GM19438 (cell line): Measurements from ENCODE around the gene HRG.
A peak's percentile ranks its signal among the peaks of the same experiment; 100 is the strongest.

Experiments used
- ATAC-seq: cut with Tn5 transposase; IDR thresholded peaks from one replicate; pipeline ENCODE4 v1.9.1; 2021; ENCODE audit warnings: low read depth; ENCODE audit not compliant: unreplicated experiment

The HRG gene

DNA sequence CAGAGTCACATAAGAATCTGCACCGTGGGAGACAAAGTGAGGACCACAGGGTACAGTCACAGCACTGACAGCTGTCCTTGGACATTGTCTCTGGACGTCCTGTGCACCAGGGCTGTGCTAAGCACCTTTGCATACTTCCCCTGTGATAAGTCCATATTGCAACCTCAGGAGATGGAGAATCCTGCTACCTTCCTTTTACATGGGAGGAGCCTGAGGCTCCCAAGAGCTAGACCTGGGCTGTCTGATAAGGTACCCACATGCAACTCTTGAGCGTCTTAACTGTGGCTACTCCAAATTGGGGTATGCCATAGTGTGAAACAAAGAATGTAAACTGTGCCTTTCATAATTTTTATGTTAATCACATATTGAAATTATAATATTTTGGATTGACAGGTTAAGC lies 28.1 kb upstream of the HRG start:
- no peak for ATAC-seq

DNA sequence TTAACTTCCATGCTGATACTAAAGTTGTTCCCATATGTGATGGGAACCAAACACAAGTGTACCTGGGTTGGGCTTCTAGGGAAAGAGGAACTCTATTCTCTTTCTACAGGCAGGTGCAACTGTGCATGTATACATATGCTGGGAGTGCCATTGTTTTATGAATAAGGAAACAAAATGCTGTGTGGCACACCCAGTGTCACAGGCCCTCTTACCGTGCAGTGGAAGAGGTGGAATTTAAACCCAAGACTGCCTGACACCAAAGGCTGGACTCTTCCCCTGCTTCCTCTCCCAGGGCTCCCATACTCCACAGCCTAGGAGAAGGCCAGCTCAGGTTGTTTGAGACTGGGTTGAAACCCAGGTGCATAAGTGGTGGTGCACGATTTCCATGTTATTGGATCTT lies 27.6 kb upstream of the HRG start:
- no peak for ATAC-seq

DNA sequence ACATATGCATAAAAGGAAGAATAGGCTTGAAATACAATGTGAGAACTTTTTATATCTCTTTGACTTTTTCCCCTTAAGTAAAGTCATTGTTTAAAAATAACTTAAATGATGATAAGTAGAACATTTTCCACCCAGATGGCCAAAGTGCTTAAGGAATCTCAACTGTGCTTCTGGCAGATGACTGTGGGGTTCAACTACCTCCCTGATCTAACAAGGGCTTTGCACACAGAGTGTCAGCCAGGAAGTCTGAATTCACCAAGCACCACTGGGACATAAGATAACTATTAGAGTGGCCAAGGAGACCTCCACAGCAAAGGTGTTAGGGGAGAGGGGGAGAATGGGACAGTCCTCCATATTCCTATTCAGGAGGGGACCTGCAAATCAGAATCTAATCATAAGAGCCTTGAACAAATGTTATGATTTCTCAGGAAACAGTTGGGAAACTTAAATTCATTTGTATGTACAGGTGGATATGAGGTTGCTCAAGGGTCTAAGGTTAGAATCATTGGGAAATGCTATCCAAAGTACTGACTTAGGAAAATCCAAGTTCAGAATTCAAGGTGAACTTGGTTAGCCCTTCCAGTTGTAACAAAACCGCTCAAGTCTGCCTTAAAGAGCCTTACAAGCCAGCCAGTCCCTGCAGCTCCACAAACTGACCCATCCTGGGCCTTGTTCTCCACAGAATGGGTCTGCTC lies 25.9 kb upstream of the HRG start, which contains the start of gene FETUB:
TSS of gene FETUB (plus strand) at position 622 of the 695 bp plus-strand sequence. CDS start at position 684, 62 bp downstream.
- ATAC-seq, result no peak

DNA sequence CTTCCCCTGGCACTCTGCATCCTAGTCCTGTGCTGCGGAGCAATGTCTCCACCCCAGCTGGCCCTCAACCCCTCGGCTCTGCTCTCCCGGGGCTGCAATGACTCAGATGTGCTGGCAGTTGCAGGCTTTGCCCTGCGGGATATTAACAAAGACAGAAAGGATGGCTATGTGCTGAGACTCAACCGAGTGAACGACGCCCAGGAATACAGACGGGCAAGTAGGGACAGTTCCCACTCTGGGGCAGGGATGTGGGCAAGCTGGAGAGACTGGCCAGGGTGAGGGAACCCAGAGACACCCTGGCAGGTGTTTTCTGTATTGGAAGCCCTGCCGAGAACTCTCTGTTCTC lies 25.4 kb upstream of the HRG start:
- no peak for ATAC-seq

DNA sequence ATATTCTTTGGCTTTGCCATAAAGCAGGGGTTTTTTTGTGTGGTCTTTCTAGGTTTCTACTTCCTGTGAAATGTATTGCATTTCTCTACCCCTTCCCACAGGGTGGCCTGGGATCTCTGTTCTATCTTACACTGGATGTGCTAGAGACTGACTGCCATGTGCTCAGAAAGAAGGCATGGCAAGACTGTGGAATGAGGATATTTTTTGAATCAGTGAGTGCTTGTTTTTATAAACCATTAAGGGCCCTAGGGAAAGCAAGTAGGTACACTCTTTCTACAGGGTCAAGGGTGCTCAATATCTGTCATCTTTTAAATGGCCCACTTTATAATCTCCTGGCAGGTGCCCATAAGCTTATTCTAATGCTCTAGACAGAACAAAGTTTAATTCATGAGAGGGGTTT lies 24.9 kb upstream of the HRG start:
- ATAC-seq, result no peak

DNA sequence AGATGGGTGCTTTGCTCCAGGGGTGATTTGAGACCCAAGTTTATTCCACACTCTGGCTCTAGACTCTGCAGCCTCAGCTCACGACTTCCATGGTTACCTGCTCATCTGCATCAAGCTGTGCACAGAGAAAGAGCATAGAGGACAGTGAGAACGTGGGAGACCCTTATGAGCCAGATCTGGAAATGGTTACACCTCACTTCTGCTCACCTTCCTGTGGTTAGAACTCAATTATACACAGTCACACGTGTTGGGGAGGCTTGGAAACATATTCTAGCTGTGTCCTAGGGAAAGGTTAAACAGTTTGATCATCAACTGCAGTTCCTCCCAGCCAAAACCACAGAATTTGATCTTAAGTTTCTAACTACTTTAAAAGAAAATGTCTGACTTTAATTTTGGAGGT lies 23.8 kb upstream of the HRG start:
- ATAC-seq, result no peak

DNA sequence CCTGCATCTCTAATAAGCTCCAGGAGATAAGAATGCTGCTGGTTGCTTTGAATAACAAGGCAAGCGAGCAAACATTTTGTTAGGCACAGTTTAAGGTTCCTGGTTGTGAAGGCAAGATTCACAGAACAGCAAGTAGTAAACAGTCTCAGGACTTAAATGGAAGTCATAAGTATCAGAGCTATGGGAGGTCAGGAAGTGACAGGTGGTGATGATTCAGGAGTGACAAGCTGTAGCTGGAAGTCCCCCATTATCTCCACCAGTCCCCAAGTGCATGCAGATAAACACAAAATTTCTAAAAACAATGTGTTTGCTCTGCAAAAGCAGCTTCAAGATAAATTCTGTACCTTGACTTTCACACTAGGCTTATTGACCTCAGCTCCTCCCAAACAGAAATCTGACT lies 22.3 kb upstream of the HRG start:
- ATAC-seq, result no peak

DNA sequence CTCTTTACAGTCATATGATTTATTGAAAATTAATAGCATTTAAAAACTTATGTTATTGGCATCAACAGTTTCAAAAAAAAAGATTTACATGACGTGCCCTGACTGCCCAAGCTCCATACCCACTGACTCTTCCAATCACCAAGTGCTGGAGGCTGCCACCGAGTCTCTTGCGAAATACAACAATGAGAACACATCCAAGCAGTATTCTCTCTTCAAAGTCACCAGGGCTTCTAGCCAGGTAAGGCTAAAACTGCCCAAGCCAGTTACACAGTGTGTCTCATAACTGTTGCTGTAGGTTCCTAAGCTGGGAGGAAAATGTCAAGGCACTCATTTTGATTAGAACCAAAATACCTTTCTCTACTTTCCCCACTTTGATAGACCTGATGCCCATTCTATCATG lies 21.1 kb upstream of the HRG start:
- ATAC-seq, result no peak

DNA sequence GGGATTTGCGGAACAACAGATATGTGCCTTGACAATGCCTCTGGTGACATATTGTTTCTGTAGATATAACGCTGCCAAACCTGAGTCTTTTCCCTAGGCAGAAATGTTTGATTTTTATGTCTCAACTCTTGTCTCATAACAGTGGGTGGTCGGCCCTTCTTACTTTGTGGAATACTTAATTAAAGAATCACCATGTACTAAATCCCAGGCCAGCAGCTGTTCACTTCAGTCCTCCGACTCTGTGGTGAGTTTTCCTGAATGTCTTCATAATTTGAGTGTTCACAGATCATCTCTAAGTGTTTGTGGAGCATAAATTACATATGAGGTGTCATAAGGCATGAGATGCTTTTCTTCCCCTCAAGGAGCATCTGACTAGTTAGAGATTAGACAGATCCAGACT lies 19.7 kb upstream of the HRG start:
- ATAC-seq, result no peak

DNA sequence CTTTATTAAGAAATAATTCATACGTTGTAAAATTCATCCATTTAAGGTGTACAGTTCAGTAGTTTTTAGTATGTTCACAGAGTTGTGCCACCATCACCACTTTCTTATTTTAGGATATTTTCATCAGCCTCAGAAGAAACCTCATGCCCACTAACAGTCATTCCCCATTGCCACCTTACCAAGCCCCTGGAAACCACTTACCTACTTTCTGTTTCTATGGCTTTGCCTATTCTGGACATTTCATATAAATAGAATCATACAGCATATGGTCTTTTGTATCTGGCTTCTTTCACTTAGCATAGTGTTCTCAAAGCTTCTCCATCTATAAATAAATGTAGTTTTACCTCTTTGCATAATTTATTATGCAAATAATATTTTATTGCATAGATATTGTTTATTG lies 19.0 kb upstream of the HRG start:
- ATAC-seq, result no peak

DNA sequence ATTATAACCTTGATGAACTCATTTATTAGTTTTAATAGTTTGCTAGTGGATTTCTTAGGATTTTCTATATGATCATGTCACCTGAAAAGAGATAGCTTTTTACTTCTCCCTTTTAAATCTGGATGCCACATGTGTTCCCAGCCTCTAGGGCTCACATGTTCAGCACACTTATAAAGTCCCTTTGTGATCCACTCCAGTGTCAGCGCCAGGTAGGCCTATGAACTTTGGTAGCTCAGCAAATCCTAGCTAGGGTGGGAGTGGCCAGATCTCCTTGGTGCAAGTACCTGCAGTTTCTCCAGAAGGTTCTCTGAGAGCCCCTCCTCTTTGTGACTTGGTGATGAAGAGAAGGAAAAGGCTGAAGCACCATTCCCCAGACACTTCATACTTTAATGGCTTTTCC lies 17.0 kb upstream of the HRG start:
- ATAC-seq, result no peak

DNA sequence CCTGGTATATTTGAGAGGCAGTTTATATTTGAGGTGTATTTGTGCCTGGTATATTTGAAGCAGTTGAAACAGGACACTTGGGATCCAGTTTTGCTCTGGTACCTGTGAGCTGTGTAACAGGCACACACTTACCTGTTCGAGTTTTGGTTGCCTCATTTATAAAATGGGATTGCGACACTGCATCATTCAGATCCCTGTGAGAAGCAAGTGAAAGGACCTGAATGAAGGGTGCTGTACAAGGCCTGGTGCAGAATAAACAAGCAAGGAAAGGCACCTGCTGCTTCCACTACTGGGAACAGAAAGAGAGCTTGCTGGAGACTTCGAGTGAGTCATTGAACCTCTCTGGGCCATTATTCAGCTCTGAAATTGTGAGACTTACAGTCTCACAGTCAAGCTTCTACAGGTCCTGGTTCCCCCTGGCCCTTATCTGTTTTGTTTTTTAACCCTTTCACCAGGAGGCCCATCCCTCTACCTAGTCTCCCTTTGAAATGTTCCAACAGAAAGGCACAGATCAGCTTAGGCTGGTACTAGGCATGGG lies 14.1 kb upstream of the HRG start:
- no peak for ATAC-seq

DNA sequence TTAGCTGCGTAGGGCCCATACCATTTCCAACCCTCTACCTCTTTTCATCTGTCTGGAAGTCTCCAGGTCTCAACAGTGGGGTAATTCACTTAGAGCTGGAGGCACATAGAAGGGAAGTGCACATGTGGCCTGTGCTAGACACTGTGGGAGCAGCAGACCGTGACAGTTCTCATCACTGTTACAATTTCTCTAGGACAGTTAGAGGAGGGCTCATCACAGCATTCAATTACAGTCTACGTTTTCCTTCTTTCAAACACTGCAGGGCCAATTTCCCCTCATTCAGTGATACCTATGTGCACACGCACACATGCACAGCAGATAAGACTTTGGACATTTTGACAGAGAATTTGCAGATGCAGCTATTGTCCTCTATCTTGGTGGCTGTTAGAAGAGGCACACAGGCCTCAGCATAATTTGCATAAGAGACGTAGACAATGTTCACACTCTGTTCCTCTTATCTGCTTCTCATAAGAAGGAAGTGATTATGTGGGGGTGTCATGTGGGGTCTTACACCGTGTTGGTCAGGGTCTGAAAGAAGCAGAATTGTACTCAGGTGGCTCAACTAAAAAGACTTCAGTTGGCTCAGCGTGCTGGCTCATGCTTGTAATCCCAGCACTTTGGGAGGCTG lies 12.6 kb upstream of the HRG start:
- peak; percentile 95 for ATAC-seq

DNA sequence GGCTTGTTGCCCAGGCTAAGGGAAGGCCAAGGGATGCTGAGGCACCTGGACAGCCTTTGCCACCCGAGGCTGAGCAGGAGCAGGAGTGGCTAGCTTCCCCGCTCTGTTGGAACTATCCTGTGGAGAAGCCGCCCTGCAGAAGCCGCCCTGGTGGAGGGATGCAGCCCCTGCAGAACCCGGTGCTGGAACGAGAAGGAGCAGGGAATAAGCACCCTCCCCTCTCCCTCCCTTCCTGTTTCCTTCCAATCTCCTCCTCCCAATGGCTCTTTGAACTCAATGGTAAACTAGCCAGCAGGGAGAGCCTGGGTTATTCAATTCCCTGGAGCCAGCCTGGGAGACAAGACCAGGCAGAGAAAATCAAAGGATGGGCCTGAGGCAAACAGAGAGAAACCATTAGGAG lies 11.8 kb upstream of the HRG start:
- ATAC-seq, result no peak

DNA sequence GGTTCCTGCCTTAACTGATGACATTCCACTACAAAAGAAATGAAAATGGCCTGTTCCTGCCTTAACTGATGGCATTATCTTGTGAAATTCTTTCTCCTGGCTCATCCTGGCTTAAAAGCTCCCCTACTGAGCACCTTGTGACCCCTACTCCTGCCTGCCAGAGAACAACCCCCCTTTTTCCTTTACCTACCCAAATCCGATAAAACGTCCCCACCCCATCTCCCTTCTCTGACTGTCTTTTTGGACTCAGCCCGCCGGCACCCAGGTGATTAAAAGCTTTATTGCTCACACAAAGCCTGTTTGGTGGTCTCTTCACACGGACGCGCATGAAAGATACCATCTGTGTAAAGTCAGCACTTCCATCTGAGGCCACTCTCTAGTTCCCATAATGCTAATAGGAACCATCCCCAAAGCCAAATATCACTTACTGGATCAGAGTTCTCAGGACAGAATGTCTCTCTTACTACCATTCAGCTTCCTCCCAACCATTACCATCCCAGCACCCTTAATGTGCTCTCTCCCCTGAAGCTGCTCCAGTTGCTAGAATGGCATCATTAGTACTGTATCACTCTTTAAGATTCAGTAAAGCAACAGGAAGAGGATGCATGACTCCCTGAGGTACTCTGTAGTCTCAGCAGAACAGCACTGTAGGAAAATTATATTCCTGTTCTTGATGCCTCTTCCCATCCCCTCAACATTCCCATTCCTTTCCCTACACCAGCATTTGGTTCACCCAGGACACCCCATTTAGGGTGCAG lies 2.3 kb upstream of the HRG start:
- no peak for ATAC-seq

DNA sequence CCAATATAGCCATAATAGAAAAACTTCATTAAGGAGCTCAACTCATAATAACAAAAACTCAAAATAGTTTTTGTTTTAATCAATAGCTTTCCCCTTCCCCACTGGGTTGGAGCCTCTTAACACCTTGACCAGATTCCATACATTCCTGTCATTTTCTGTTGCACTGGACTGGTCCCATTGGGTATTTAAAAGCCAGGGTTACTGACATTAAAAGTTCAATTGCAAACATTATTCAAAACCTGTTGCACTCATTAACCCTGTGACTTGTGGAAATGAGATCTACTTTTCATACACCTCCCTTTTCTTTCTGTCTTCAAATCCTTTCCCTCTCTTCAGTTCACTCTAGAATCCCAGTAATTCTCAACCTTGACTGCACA lies 1.7 kb upstream of the HRG start:
- no peak for ATAC-seq

DNA sequence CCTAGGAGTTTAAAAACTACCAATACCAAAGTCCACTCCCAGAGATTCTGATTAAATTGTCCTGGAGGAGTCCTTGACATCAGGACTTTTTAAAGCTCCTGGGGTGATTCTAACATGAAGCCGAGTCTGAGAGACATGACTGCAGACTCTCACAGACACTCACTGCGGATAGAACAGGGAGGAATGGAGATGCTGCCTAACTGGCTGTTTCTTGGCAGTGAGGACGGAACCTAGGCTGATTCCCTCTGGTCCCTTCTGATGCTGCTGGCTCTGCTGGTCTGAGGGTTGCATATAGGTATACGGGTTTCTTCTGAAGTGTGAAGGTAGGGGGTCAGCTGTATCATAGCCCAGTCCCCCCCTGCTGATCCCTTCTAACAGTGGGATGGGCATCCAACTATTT lies 1.3 kb upstream of the HRG start:
- ATAC-seq, result no peak

DNA sequence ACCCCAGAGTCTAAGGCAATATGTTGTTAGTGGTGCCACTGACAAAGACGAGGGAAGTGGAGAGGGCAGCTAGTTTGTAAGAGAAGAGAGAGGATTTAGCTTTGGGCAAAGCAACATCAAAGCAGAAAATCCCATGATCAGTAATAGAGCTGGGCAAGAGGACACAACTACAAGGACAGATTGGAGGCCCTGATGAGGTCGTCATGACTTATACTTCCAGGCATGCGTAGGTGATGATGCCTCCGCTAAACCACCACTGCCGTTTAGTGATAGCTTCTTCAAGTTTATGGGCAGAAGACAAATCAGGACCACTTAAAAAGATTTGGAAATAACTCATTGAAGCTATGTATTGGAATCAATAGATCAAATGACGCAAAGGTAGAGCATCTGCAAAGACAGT lies 2.6 kb downstream of the HRG start:
- no peak for ATAC-seq

DNA sequence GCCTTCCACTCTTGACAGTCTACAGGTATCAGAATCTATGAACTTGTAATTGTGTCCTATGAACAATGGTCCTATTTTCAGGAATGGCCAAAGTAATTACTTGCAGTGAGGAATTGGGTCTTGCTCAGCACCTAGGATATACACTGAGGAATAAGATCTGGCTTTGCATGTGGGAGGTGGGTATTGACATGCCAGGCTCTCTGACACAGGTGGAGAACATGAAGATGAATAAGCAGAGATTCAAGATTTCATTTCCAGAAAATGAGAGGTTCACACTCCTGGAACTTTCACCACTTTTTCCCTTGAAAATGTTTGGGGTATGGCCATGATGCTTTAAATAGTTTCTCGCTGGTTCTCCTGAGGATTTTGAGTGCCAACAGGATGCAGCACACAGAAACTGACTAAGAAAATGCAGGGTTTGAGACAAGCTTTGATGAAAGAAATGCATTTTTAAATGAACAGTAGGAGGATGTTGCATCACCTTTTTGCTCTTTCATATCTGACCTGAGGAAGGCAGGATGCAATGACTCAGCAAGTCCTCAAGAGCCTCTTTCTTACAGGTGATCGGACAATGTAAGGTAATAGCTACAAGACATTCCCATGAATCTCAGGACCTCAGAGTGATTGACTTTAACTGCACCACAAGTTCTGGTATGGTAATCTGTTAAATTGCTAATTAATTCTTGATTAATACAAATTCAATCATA lies 3.7 kb downstream of the HRG start:
- ATAC-seq, result no peak

DNA sequence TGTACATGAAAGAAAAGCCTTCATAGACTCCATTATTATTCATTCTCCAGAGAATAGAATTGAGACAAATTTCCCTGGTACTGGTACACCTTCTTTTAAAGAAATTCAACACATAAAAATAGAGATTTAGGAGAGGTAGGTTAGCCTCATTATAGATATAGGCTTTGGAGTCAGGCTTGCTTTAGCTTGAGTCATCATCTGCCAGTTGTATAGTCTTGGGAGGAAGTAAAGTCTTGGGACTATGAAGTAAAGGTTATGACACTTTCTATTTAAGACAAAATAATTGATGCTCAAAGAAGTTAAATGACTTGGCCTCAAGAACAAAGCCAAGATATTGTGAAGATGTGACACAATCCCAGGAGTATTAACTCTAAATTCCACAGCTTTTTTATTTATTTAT lies 4.3 kb downstream of the HRG start:
- ATAC-seq, result no peak

DNA sequence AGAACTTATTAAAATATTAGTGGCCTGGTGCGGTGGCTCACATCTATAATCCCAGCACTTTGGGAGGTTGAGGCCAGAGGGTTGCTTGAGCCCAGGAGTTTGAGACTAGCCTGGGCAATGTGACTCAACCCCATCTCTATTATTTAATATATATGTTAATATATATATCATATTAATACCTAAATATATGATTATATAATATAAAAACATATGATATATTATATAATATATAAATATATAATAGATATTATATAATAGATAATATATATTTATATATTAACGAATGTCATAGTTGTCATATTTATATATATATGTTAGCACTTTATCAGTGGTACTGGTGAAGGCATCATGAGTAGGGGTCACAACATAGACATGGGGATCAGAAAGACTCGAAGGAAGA lies 5.2 kb downstream of the HRG start:
- ATAC-seq, result no peak
